ENCODE data around the gene MYOCD.
"Not testable (repeated sequence)": the region's sequence is repeated elsewhere in the genome, so short reads cannot be mapped to it uniquely, and the experiment has no call there.

The MYOCD gene

DNA sequence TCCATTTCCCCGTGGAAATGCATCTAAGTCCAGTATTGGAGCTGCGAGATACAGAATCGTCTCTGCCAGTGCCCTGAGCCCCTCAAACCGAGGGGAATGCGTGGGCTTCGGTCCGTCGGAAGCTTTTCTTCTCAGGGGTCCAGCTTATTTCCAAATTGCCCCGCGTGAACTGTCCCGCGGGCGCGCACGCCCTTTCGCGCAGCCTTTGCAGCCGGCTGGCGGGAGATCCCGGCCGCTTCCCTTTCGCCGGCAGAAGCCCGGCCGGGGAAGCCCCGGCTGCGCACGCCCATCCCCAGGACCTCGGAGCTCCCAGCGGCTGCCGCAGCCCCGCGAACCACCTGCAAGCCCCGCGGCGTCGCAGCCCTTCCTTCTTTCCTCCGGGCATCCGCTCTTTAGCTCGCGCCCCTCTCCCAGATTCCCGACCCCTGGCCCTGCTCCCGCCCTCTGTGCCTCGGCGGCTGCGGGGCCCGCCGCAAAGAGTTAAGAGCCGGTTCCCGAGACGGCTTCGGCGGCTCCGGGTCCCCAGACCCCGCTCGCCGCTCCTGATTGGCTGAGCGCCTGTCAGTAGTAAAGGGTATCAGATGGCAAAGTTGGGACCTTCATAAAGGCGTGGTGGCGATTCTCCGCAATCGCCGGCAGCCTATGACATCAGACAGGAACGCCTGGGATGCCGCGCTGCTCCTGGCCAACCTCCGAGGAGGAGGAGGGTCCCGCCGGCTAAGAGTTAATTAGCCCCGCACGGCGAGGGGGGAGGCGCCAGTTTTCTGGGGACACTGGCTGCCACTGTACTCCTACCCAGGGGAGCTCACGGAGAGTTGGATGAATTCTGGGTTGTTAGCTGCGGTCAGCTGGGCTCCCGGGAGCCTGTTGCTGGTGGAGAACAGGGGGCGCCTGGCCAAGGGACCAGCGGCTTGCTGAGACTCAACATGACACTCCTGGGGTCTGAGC lies at the start of gene MYOCD:
Gene MYOCD (plus strand): TSS at position 628 of the 948 bp plus-strand sequence. CDS start 299 bp downstream, at position 927.
- DNase-seq, result no peak

DNA sequence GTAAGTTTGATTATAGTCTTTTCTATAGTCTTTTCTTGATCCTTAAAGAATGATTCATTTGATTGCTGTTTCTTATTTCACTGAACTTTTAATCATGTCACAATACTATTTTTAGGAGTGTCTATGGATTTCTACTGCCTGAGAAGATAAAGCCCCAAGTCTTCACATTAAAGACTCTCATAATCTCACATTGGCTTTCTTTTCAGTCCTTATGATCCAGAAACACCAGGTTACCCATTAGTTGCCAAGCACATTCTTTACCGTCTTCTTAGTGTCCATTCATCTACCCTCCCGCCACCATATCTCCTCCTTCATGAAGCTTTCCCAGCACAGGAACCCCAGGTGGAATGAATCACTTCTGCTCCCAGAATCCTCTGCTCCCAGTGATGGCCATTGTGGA lies 49.5 kb upstream of the MYOCD start:
- no peak for DNase-seq

- DNase-seq, result no peak
Measured at GRCh38 chr17:12618557-12618956, 47.1 kb upstream of the MYOCD start.

DNA sequence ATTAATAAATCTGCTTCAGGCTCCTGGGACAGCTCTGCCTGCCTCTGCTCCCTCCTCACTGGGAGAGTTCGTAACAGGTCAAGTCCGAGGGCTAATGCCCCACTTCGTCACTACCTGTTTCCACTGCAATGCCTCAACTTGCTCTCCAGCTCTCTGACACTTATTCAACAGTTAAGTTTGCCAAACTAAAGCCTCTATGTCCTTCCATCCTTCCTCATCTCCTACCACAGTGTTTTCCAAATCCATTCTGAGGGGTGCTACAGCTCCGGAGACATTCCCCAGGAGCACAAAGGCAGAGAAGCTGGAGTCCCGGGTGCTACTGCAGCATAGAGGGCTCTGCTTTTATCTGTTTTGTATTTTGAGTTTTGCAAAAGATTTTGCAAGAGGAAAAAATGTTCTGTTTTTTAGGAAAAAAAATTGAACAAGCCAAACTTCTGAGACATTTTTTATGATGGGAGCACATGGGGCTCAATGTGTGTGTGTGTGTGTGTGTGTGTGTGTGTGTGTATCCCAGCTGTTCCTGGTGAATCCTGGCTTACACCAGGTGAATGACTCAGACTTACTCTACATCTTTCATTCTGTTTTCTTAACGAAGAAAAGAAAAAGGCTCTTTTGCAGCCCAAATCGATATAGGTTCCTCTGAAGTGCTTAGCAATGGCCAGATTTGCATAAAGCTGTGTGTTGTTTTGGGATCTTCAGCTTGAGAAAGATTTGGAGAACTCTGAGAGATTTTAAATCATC lies 46.1 kb upstream of the MYOCD start:
- no peak for DNase-seq

- no peak for DNase-seq
Measured at GRCh38 chr17:12620200-12620720, 45.4 kb upstream of the MYOCD start.

DNA sequence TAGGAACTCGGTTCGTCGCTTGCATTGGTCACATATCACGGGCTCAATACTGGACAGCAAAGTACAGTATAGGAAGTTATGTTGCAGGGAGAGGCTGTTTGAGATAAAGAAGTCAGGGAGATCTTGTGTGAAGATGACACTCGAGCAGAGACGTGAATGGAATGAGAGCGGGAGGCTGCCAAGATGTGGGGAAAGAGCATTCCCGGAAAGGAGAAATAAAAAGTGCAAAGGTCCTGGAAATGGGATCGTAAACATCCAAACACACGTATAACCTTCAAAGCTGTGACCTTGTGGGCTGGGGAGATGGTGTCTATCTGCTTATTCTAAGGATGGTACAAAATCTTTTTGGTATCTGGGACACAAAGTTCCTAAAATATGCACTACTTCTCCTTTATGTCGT lies 43.0 kb upstream of the MYOCD start:
- no peak for DNase-seq

DNA sequence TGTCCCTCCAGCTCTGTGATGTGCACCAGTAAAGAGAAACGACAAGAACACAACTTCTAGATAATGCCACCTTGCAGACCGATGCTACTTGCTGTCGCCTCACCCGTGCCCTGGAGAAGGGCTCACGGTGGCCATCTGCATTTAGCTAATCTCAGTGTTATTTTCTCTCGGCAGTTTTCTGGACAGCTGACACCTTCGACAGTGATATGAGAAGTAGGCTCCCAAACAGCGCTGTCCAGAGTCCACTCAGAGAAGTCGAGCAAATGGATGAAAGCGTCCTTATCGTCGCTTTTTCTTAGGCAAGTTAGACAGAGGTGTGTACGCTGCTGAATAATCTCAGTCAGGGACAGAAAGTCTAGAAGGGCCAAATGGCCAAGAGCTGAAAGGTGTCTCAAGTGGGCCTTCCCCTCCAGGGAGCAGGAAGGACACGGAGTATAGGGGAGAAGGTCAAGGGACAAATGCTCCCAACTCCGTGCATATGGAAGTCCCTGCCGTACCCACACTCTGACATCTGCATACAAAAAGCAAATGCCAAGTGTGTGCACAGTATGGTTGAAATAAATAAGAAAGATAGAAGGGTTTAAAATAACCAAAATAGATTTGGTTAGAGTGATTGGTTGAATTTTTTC lies 42.4 kb upstream of the MYOCD start:
- no peak for DNase-seq

DNA sequence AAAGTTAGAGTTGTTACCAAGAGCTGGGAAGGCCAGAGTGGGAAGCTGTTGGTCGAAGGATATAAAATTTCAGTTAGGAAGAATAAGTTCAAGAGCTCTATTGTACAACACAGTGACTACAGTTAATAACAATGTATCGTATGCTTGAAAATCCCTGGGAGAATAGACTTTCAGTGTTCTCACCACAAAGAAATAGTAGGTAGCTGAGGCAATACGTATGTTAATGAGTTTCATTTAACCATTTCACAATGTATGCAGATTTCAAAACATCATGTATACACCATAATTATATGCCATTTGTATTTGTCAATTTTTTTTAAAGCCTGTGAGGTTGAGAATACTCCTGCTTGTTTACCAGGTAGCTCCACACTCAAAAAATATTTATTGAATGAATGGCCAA lies 41.5 kb upstream of the MYOCD start:
- DNase-seq, result no peak

DNA sequence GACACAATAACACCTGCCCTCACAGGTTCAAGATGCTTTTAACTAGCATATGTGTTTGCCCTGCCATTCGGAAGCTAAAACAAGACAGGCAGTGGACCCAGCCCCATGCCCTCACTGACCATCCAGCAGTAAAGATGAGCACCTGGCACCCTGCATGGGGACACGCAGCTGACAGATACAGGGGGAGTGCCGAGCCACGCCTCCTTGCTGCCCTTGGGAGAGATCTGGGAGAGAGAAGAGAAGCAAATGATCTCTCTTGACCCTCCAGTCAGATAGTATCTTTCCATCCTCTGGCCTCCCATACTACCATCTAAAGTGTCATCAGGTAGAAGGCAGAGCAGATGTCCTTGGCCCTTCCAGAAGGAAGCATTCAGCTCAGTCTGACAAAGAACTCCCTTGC lies 40.6 kb upstream of the MYOCD start:
- no peak for DNase-seq

DNA sequence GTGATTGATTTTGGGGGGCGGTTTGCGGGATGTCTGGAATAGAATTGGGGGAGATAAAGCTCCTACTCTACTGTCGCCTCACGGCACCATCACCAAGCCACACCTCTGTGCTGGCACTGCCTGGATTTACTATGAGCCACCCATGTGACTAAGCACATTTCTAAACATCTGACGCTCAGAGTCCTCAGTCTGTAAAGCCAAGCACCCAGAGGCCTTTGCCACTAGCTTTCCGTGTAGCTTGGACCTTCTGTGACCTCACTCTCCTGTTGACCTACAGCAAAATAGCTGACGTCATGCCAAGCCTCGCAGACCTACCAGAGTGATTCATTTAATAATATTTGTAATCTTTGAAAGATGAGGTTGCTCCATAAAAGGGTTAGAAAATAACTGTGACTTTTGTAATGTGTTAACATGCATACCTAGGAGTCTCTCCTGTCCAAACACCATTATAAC lies 38.5 kb upstream of the MYOCD start:
- no peak for DNase-seq

GRCh38 chr17:12627781-12628451 lies 37.8 kb upstream of the MYOCD start:
- no peak for DNase-seq

DNA sequence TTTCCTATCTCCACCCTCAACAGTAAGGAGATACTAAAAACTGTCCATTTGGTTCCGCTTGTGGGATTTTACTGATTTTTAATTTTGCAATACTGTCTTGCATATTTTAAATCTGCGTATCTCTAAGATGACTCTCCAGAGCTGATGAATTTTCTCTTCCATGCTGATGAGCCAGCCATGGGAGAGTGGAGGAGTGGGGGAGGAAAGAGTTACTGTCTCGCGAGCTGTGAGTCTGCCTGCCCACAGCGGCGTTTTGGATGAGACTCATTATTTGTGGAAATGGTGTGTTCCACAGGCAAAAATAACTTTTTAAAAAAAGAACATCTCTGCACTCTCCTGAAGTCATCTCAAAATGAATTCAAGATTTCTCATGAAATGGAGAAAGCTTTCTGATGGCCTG lies 34.6 kb upstream of the MYOCD start:
- DNase-seq, result no peak

DNA sequence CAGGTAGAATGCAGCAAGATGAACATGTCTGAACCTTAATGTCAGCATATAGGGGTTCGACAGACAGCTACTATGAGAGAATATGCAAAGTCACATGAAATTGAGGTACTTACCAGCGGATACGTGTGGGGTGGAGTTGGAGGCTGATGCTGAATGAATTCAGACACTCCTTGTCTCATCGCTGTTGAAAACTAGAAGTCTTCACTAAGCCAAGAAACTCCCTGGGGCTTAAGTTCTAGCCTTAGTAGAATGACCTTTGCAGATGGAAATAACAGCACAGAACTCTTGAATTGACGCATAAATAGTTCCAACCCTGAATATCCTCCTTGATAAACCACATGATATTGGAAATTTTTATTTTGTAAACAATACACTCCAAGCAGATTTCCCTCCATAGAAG lies 32.9 kb upstream of the MYOCD start:
- DNase-seq, result no peak

DNA sequence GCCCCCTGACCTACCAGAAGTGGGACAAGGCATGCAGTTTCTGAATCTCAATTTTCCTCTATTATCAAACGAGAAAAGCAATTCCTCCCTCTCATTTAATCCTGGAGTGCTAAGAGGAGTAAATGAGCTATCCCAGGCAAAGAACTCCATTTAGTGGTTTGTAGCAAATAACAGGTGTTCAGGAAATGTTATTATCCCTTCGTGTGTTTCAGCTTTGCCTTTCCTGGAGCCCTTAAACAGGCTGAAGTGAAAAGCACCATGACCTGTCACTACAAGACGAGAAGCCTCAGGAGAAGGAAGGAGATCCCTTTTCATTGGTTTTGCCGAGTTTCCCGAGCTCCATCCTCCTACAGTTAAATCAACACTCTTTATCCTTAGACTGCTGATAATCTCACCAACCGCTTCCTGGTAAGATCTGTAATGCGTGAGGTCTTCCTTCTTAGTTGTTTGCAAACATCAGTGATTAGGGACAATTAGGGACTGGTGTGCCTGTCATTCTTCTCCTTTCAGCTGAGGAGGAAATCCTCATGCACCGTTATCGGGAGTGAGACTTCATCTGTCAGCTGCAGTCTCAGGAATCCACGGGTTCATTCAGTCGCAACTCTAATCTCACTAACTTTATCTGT lies 30.8 kb upstream of the MYOCD start:
- no peak for DNase-seq

DNA sequence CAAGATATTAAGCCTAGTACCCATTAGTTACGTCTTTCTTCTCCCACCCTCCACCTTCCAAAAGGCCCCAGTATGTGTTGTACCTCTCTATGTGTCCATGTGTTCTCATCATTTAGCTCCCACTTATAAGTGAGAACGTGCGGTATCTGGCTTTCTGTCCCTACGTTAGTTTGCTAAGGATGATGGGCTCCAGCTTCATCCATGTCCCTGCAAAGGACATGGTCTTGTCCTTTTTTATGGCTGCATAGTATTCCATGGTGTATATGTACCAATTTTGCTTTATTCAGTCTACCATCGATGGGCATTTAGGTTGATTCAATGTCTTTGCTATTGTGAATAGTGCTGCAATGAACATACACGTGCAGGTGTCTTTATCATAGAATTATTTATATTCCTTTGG lies 29.7 kb upstream of the MYOCD start:
- not testable (repeated sequence) for DNase-seq

DNA sequence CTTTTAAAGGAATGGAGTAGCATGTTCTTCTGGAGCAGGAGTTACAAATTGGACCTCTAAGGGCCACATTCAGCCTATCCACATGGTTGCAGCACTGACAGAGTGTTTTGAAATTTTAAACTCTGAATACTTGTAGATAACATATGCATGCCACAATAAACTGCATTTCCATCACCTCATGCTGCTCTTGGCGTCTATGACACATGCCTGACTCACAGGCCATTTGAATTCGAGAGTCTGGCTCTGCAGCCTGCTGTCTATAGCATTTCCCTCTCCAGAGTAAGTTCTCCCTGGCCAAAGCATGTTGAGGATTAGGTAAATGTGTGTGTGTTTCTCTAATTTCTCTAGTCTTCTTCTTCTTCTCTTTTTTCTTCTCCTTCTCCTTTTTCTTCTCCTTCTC lies 28.7 kb upstream of the MYOCD start:
- DNase-seq, result no peak

GRCh38 chr17:12637745-12638651 lies 27.7 kb upstream of the MYOCD start:
- DNase-seq, result no peak

DNA sequence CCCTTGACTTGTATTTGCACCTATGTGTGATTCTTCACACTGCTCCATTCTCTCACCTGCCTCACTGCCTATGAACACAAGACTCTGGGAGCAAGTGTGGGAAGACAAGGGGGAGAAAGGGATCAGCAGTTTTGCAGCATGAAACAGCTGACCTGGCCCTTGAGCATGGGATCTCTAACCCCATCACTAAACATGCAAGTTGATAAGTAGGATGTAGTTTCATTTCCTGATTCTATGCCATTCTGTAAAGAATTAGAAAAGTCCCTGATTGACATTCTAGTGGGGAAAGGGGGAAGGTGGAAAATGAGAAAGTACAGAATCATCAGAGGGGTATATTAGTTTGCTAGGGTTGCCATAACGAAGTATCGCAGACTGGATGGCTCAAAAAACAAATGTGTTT lies 25.3 kb upstream of the MYOCD start:
- no peak for DNase-seq

DNA sequence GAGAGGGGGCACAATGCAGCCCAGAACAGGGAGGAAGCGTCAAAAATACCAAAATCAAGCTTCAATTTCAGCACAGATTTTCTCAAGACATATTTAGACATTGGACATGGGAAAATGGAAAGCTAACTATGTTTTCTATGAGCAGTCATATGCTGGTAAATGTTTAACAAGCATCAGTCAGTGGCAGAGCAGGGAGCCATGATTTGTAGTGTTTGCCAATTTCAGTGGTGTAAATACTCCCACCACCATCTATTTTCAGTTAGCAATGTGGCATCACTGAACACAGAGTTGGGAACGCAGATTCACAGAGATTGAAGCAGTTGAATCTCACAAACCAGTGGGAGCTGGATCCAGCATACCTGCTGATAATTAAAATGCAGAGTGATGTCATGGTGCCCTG lies 24.6 kb upstream of the MYOCD start:
- no peak for DNase-seq

DNA sequence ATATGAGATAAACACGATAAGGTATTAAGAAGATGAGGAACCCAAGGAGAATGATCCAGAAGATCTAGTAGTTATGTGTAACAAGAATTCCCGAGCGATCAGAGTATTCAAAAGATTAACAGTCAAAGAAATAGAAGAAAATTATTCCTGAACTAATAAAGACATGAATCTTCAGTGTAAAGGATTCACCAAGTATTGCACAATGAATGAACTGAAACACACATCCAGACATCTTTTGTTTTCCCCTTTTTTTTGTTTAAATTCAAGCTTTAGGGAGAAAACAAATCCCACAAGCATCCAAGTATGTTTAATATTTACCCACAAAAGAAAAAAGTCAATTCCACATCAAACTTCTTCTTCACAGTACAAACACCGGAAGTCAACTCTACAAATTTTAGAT lies 23.7 kb upstream of the MYOCD start:
- DNase-seq, result no peak

- DNase-seq, result no peak
Measured at GRCh38 chr17:12643822-12644221, 21.9 kb upstream of the MYOCD start.

Data from GF-D8 (cell line).